ACC112 (cell line): ENCODE measurements around the gene TP53I3.
"Not testable (repeated sequence)": the region's sequence is repeated elsewhere in the genome, so short reads cannot be mapped to it uniquely, and the experiment has no call there.

ENCODE experiments used
- H2AFZ ChIP-seq: fragments of 200-600 bp; sonication (generic); one replicate; pipeline ENCODE4 v1.6.0; 2017; ENCODE audit warnings: antibody characterized with exemption, low read length; ENCODE audit not compliant: unreplicated experiment
- H3K27ac ChIP-seq: fragments of 200-600 bp; sonication (generic); 2 replicates; pipeline ENCODE4 v1.5.1; 2014; ENCODE audit warnings: low read depth, mild to moderate bottlenecking, antibody characterized with exemption, low read length, moderate library complexity
- H3K27me3 ChIP-seq: fragments of 200-600 bp; sonication (generic); 2 replicates; pipeline ENCODE4 v1.6.1; 2014; ENCODE audit warnings: mild to moderate bottlenecking, antibody characterized with exemption, low read length, moderate library complexity, mixed read lengths; ENCODE audit not compliant: insufficient read depth
- H3K36me3 ChIP-seq: fragments of 200-600 bp; sonication (generic); 2 replicates; pipeline ENCODE4 v1.6.1; 2016; ENCODE audit warnings: mild to moderate bottlenecking, antibody characterized with exemption, low read length, moderate library complexity, mixed read lengths; ENCODE audit not compliant: insufficient read depth
- H3K4me1 ChIP-seq: fragments of 200-600 bp; sonication (generic); one replicate; pipeline ENCODE4 v1.6.1; 2016; ENCODE audit warnings: low read length, mixed read lengths; ENCODE audit not compliant: insufficient read depth, unreplicated experiment, control insufficient read depth
- H3K4me3 ChIP-seq: fragments of 200-600 bp; sonication (generic); 2 replicates; pipeline ENCODE4 v1.5.1; 2014; ENCODE audit warnings: mild to moderate bottlenecking, low read depth, low read length
- H3K79me2 ChIP-seq: fragments of 200-600 bp; sonication (generic); one replicate; pipeline ENCODE4 v1.6.0; 2016; ENCODE audit warnings: low read length; ENCODE audit not compliant: control insufficient read depth, unreplicated experiment, insufficient read depth

TP53I3 gene

DNA sequence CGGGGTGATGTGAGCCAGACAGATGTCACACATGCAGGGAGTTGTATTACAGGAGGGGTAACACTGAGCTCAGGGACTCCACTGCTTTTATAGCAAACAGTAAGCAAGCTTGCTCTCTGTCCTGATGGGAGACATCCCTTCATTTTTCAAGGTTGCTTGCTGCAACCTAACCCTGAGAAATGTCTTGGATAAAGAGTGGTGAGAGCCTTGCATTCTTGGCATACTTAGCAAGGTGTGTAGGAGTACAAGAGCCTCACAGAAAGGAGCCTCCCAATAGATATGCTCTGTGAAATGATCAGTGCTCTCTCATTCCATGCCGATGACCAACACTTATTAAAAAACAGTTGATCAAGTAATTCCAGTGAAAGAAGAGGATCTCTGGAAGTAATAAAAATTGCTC lies 30.4 kb upstream of the TP53I3 start:
- H2AFZ ChIP-seq, result no peak overlapping the region
- H3K79me2 ChIP-seq, result no peaks in the 10 kb centered on the region
- peaks cover 11% of the 10 kb centered on the region for H3K4me1 ChIP-seq
- no peak overlapping the region for H3K4me3 ChIP-seq
- H3K27me3 ChIP-seq, result no peaks in the 10 kb centered on the region
- H3K27ac ChIP-seq, result no peak overlapping the region
- peaks cover 12% of the 10 kb centered on the region for H3K36me3 ChIP-seq

DNA sequence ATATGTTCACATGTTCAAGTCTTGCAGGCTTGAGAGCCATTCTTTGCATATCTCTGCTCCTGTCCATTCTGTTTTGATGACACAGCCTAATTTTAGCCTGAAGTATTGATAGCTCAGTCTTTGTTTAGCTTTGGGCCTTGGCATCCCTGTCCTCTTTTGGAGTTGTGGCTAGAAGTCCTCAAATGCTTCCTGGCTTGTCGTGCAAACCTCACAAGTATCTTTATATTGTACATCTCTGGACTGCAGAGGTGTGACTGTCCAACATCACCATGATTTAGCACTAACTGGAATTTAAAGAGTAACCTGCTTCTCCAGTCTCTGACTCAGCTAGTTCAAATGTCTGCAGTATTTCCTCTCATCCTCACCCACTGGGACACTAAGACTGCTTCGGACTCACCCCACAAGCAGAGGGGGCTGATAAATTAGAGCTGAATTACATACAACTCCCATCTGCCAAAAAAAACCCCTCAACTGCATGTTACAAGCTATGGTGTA lies 26.8 kb upstream of the TP53I3 start:
- Histone ChIP-seq H3K79me2 (no peaks in the 10 kb centered on the region), H3K4me1 (peaks cover 17% of the 10 kb centered on the region), H2AFZ (no peak overlapping the region), H3K36me3 (peaks cover 12% of the 10 kb centered on the region), H3K27me3 (no peaks in the 10 kb centered on the region), H3K27ac (no peak overlapping the region), H3K4me3 (no peak overlapping the region)

DNA sequence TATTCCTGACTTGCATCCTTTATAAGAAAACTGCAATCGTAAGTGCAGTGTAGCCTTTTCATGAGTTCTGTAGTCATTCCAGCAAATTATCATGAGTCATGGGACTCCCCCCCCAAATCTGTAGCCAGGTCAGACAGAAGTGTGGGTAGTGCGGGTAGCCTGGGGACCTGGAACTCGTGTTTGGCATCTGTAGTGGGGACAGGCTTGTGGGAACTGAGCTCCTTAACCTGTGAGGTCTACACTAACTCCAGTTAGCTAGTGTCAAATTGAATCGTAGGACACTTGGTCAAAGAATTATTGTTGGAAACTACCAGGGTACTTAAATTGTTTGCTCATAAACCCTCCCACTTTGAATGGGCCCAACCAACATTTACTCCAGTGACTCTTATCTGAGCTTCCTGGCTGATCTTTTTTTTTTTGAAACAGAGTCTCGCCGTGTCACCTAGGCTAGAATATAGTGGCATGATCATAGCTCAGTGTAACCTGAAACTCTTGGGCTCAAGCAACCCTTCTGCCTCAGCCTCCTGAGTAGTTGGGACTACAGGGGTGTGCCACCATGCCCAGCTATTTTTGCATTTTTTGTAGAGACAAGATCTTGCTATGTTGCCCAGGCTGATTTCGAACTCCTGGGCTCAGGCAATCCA lies 26.1 kb upstream of the TP53I3 start:
- Histone ChIP-seq H2AFZ (no peak overlapping the region), H3K4me3 (no peak overlapping the region), H3K79me2 (no peaks in the 10 kb centered on the region), H3K27ac (no peak overlapping the region), H3K27me3 (no peaks in the 10 kb centered on the region), H3K36me3 (peaks cover 12% of the 10 kb centered on the region), H3K4me1 (peaks cover 17% of the 10 kb centered on the region)

DNA sequence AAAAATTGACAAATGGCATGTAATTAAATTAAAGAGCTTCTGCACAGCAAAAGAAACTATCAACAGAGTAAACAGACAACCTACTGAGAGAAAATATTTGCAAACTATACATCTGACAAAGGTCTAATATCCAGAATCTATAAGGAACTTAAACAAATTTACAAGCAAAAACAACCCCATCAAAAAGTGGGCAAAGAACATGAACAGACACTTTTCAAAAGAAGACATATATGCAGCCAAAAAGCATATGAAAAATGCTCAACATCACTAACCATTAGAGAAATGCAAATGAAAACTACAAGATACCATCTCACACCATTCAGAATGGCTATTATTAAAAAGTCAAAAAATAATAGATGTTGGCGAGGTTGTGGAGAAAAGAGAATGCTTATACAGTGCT lies 24.8 kb upstream of the TP53I3 start:
- not testable (repeated sequence) for H3K4me3 ChIP-seq, H3K36me3 ChIP-seq, H2AFZ ChIP-seq, H3K79me2 ChIP-seq, H3K27me3 ChIP-seq, H3K27ac ChIP-seq
- peaks cover 17% of the 10 kb centered on the region for H3K4me1 ChIP-seq

DNA sequence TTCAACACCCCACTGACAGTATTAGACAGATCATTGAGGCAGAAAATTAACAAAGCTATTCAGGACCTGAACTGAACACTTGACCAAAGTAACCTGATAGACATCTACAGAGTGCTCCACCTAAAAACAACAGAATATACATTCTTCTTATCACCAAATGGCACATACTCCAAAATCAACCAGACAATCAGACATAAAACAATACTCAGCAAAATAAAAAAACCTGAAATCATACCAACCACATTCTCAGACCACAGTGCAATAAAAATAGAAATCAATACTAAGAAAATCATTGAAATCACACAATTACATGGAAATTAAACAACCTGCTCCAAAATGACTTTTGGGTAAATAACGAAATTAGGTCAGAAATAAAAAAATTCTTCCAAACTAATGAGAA lies 22.7 kb upstream of the TP53I3 start:
- H3K36me3 ChIP-seq, result no peaks in the 10 kb centered on the region

DNA sequence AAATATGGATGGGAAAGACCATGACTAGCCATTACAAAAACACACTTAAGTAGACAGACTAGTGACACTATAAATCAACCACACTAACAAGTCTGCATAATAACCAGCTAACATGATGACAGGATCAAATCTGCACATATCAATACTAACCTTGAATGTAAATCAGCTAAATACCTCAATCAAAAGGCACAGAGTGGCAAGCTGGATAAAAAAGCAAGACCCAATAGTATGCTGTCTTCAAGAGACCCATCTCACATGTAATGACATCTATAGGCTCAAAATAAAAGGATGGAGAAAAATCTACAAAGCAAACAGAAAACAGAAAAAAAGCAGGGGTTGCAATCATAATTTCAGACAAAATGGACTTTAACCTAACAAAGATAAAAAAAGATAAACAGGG lies 22.2 kb upstream of the TP53I3 start:
- H3K36me3 ChIP-seq, result no peaks in the 10 kb centered on the region
- H2AFZ ChIP-seq, result no peak overlapping the region
- no peaks in the 10 kb centered on the region for H3K27me3 ChIP-seq
- no peak overlapping the region for H3K27ac ChIP-seq
- peaks cover 17% of the 10 kb centered on the region for H3K4me1 ChIP-seq
- no peak overlapping the region for H3K4me3 ChIP-seq
- H3K79me2 ChIP-seq, result no peaks in the 10 kb centered on the region

More for the DNA sequence above, 22.7 kb upstream of the TP53I3 start:
- Histone ChIP-seq H3K79me2 (no peaks in the 10 kb centered on the region), H3K27ac (no peak overlapping the region), H3K27me3 (no peaks in the 10 kb centered on the region), H3K4me3 (no peak overlapping the region), H3K4me1 (peaks cover 17% of the 10 kb centered on the region), H2AFZ (no peak overlapping the region)

DNA sequence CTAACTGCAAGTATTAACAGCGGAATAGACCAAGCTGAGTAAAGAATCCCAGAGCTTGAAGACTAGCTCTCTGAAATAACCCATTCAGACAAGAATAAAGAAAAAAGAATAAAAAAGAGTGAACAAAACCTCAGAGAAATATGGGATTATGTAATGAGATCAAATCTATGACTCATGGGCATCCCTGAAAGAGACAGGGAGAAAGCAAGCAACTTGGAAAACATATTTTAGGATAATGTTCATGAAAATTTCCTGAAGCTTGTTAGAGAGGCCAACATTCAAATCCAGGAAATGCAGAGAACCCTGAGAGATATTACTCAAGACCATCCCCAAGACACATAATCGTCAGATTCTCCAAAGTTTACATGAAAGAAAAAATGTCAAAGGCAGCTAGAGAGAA lies 21.2 kb upstream of the TP53I3 start:
- Histone ChIP-seq H3K4me3 (no peak overlapping the region), H3K27me3 (no peaks in the 10 kb centered on the region), H3K79me2 (no peaks in the 10 kb centered on the region), H3K27ac (no peak overlapping the region), H2AFZ (no peak overlapping the region), H3K36me3 (no peaks in the 10 kb centered on the region), H3K4me1 (peaks cover 7% of the 10 kb centered on the region)

DNA sequence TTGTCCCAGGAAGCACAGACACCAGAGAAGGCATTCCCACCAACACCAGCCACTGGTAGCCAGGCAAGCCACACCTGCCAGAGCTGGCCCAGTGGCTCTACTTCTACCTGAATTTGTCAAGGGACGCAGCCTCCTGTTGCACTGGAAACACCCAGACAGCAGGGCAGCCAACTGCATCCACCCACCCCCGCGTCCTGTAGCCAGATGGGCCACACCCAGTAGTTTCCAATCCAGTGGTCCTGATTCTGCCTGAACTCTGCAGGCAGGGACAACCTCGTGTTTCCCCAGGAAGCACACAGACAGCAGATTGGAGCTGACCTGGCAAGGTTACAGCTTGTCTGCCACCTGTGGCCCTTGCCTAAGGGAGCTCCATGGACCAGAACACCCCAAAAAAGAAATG lies 20.3 kb upstream of the TP53I3 start:
- Histone ChIP-seq H3K27ac (no peak overlapping the region), H2AFZ (no peak overlapping the region), H3K4me1 (peaks cover 6% of the 10 kb centered on the region)

DNA sequence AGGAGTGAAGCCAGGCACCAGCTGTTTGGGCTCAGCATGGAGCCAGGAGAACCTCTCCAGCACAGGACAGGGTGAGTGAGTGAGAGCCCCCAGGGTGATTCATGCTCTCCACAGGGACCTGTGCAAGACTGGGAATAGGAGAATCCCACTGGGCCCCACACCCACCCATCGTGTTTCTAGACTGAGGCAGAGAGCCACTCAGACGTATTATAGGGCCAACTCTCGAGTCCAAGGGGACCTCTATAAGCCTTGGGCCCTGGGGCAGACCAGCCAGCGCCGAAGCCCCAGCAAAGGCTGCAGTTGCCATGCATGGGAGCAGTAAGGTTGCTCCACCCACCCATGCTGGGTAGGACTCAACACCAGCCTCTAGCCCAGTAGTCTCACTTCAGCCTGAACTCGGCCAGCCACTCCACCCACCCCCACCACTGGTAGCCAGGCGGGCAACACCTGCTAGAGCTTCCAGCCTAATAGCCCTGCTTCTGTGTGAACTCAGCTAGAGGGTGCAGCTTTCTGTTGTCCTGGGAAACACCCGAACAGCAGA lies 19.5 kb upstream of the TP53I3 start:
- Histone ChIP-seq H3K36me3 (no peaks in the 10 kb centered on the region), H3K27ac (no peak overlapping the region), H3K4me1 (peaks cover 6% of the 10 kb centered on the region), H3K4me3 (no peak overlapping the region), H3K27me3 (no peaks in the 10 kb centered on the region), H3K79me2 (no peaks in the 10 kb centered on the region), H2AFZ (no peak overlapping the region)

More for the DNA sequence above, 20.3 kb upstream of the TP53I3 start:
- H3K79me2 ChIP-seq, result no peaks in the 10 kb centered on the region
- H3K27me3 ChIP-seq, result no peaks in the 10 kb centered on the region
- no peak overlapping the region for H3K4me3 ChIP-seq
- H3K36me3 ChIP-seq, result no peaks in the 10 kb centered on the region

DNA sequence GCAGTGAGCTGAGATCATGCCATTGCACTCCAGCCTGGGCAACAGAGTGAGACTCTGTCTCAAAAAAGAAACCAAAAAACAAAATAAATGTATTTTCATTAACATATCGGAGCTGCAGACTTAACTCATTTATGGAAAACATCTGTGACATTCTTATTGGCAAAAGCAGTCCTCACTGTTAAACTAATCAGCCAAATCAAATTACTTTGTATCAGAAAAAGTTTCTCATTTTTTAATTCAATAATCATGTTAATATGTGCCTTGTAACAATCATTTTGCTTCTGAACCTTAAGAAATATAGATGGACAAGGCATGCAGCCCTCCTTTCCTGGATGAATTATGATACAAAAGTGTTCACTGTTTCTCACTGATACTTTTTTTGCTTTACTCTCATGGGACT lies 18.0 kb upstream of the TP53I3 start:
- no peaks in the 10 kb centered on the region for H3K27me3 ChIP-seq

DNA sequence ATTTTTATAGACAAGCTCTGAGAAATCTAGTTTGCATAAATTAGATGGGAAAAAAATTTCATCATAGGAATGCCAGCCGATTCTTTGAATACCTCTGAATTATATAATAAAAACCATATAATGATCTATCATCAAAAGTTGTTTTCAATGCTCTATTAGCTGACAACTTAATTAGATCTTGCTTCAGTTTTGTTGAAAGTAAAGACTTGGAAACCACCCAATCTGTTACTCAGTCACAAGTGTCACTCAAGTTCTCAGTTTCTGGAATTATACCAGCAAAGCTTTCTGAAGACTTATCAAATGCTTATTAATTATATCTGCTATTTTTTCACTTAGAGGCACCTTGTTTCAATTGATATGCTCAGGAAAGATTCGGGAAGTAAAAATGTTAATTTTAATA lies 17.4 kb upstream of the TP53I3 start:
- no peak overlapping the region for H3K4me3 ChIP-seq
- no peaks in the 10 kb centered on the region for H3K36me3 ChIP-seq
- no peaks in the 10 kb centered on the region for H3K4me1 ChIP-seq
- no peak overlapping the region for H2AFZ ChIP-seq
- no peaks in the 10 kb centered on the region for H3K79me2 ChIP-seq
- no peaks in the 10 kb centered on the region for H3K27me3 ChIP-seq
- H3K27ac ChIP-seq, result no peak overlapping the region

More for the DNA sequence above, 18.0 kb upstream of the TP53I3 start:
- H3K36me3 ChIP-seq, result no peaks in the 10 kb centered on the region
- H3K4me3 ChIP-seq, result no peak overlapping the region
- no peak overlapping the region for H3K27ac ChIP-seq
- H2AFZ ChIP-seq, result no peak overlapping the region
- H3K79me2 ChIP-seq, result no peaks in the 10 kb centered on the region
- no peaks in the 10 kb centered on the region for H3K4me1 ChIP-seq
